ENCODE results near the gene FMN2. TPM values are rescaled to one million over a fixed set of nuclear protein-coding genes. Genes with fewer than 3 reads are reported as not detected.

FMN2 gene
- total RNA-seq, 2 donors from 2014 or later, result 26.9 to 27.2 TPM

GRCh38 chr1:240426051-240426450 lies 334.4 kb downstream of the FMN2 start:
- Histone ChIP-seq H3K9me3 (ENCODE audit: control insufficient read depth, low read length) (no peaks in the 10 kb centered on the region), H3K27me3 (ENCODE audit: control insufficient read depth, insufficient read depth, low read length, poor library complexity, severe bottlenecking) (no peaks in the 10 kb centered on the region), H3K4me1 (ENCODE audit: control insufficient read depth, insufficient read depth, low read length) (no peaks in the 10 kb centered on the region), H3K9ac (ENCODE audit: extremely low read depth, low read length, poor library complexity, severe bottlenecking) (no peak overlapping the region), H3K27ac (ENCODE audit: low read depth, low read length) (no peak overlapping the region), H3K36me3 (ENCODE audit: control insufficient read depth, insufficient read depth, low read length) (no peaks in the 10 kb centered on the region), H3K4me3 (ENCODE audit: low read length) (no peak overlapping the region)
- H3K9me3 Mint-ChIP-seq, result no peaks in the 10 kb centered on the region
- no peak overlapping the region for H3K4me3 Mint-ChIP-seq
- peaks cover 8% of the 10 kb centered on the region for H3K36me3 Mint-ChIP-seq (ENCODE audit: low read depth)
- 95% methylated on average over 2 of the region's 2 CpGs; no CpG with 5 or more reads in 1 of the 2 experiments for WGBS, 2 experiments (ENCODE audit: insufficient coverage in 1 of 2, insufficient read length in 1 of 2)
- H3K27ac Mint-ChIP-seq, result no peak overlapping the region
- H3K27me3 Mint-ChIP-seq (ENCODE audit: insufficient read depth), result no peaks in the 10 kb centered on the region
- no peak for DNase-seq
- no peaks in the 10 kb centered on the region for H3K4me1 Mint-ChIP-seq
- no peak for TF ChIP-seq CTCF (conservative IDR thresholded peaks at IDR 0.05)

- no peak for DNase-seq
- Mint-ChIP-seq H3K27ac (no peak overlapping the region), H3K36me3 (ENCODE audit: low read depth) (peaks cover 27% of the 10 kb centered on the region), H3K27me3 (ENCODE audit: insufficient read depth) (no peaks in the 10 kb centered on the region), H3K4me1 (no peaks in the 10 kb centered on the region), H3K9me3 (no peaks in the 10 kb centered on the region), H3K4me3 (no peak overlapping the region)
- no peak overlapping the region for H3K27ac ChIP-seq (ENCODE audit: low read depth, low read length)
- H3K9me3 ChIP-seq (ENCODE audit: control insufficient read depth, low read length), result no peaks in the 10 kb centered on the region
- 88 to 91% methylated on average over 6 to 9 of the region's 9 CpGs for WGBS, 2 experiments (ENCODE audit: insufficient coverage in 1 of 2, insufficient read length in 1 of 2)
- no peak overlapping the region for H3K9ac ChIP-seq (ENCODE audit: extremely low read depth, low read length, poor library complexity, severe bottlenecking)
- H3K4me1 ChIP-seq (ENCODE audit: control insufficient read depth, insufficient read depth, low read length), result no peaks in the 10 kb centered on the region
- TF ChIP-seq CTCF (conservative IDR thresholded peaks at IDR 0.05), result no peak
- H3K27me3 ChIP-seq (ENCODE audit: control insufficient read depth, insufficient read depth, low read length, poor library complexity, severe bottlenecking), result no peaks in the 10 kb centered on the region
- peaks cover 27% of the 10 kb centered on the region for H3K36me3 ChIP-seq (ENCODE audit: control insufficient read depth, insufficient read depth, low read length)
- H3K4me3 ChIP-seq (ENCODE audit: low read length), result no peak overlapping the region
Measured at GRCh38 chr1:240435996-240436566, 344.4 kb downstream of the FMN2 start.

- Histone ChIP-seq H3K9me3 (ENCODE audit: control insufficient read depth, low read length) (no peaks in the 10 kb centered on the region), H3K36me3 (ENCODE audit: control insufficient read depth, insufficient read depth, low read length) (peaks cover 56% of the 10 kb centered on the region), H3K27ac (ENCODE audit: low read depth, low read length) (no peak overlapping the region), H3K4me1 (ENCODE audit: control insufficient read depth, insufficient read depth, low read length) (no peaks in the 10 kb centered on the region), H3K4me3 (ENCODE audit: low read length) (no peak overlapping the region), H3K27me3 (ENCODE audit: control insufficient read depth, insufficient read depth, low read length, poor library complexity, severe bottlenecking) (no peaks in the 10 kb centered on the region), H3K9ac (ENCODE audit: extremely low read depth, low read length, poor library complexity, severe bottlenecking) (no peak overlapping the region)
- Mint-ChIP-seq H3K27ac (no peak overlapping the region), H3K4me3 (no peak overlapping the region), H3K9me3 (no peaks in the 10 kb centered on the region), H3K4me1 (peaks cover 2% of the 10 kb centered on the region), H3K27me3 (ENCODE audit: insufficient read depth) (no peaks in the 10 kb centered on the region), H3K36me3 (ENCODE audit: low read depth) (peaks cover 36% of the 10 kb centered on the region)
- TF ChIP-seq CTCF (conservative IDR thresholded peaks at IDR 0.05), result no peak
- no peak for DNase-seq
- WGBS, 2 experiments (ENCODE audit: insufficient coverage in 1 of 2, insufficient read length in 1 of 2), result 90 to 95% methylated on average over 1 of the region's 1 CpG
Measured at GRCh38 chr1:240441669-240442068, 350.0 kb downstream of the FMN2 start.

Measured in endodermal cell (in vitro differentiated cells).